ENCODE results near the gene PTOV1.

The PTOV1 gene

GRCh38 chr19:49832556-49832955 lies 18.4 kb upstream of the PTOV1 start:
- Histone ChIP-seq H3K36me3 (ENCODE audit: control insufficient read depth in 2 of 2, insufficient read depth in 1 of 2, low read length in 2 of 2) (peaks cover 6 to 93% of the 10 kb centered on the region in 2 experiments; a peak in 2 of 3 replicates), H3K4me1 (ENCODE audit: control insufficient read depth, insufficient read depth, low read length) (no peaks in the 10 kb centered on the region), H3K4me3 (ENCODE audit: low read depth, low read length) (no peak overlapping the region), H3K9me3 (ENCODE audit: control insufficient read depth, insufficient read depth, low read depth, low read length) (no peaks in the 10 kb centered on the region), H3K27ac (ENCODE audit: extremely low read depth, low read depth, low read length) (0 out of 2 replicates have a peak overlapping the region, but pooled peaks have one; percentile 49)
- ChIA-PET POLR2A (interaction anchor here (1.0 kb wide), 1 partner anchor 18 kb away, joined by 3 read pairs; the partner anchor contains the start of gene PTOV1), CTCF (interaction anchor here (1.2 kb wide), 1 partner anchor 22 kb away, joined by 3 read pairs; no protein-coding TSS in a partner anchor)
- TF ChIP-seq SP3 (tag by site-specific recombination; IDR thresholded peaks at IDR 0.05) (no peak), BCL11B (tag by site-specific recombination; IDR thresholded peaks at IDR 0.05; ENCODE audit: low read depth) (no peak), ZNF629 (tag by site-specific recombination; IDR thresholded peaks at IDR 0.05) (no peak), PRDM4 (tag by site-specific recombination; IDR thresholded peaks at IDR 0.05) (no peak), ZNF544 (tag by site-specific recombination; IDR thresholded peaks at IDR 0.05) (no peak), ZNF311 (tag by site-specific recombination; IDR thresholded peaks at IDR 0.05; ENCODE audit: borderline replicate concordance) (no peak), ZNF37A (tag by site-specific recombination; IDR thresholded peaks at IDR 0.05) (no peak), MZF1 (tag by site-specific recombination; IDR thresholded peaks at IDR 0.05; ENCODE audit: borderline replicate concordance) (no peak), ZNF645 (tag by site-specific recombination; IDR thresholded peaks at IDR 0.05) (no peak), PRDM1 (tag by site-specific recombination; IDR thresholded peaks at IDR 0.05) (no peak), BCL11A (tag by site-specific recombination; IDR thresholded peaks at IDR 0.05; ENCODE audit: low read depth) (no peak), ZNF155 (tag by site-specific recombination; IDR thresholded peaks at IDR 0.05) (no peak), ZBTB44 (tag by site-specific recombination; IDR thresholded peaks at IDR 0.05) (no peak), ZNF791 (tag by site-specific recombination; IDR thresholded peaks at IDR 0.05) (no peak), ZNF146 (tag by site-specific recombination; IDR thresholded peaks at IDR 0.05) (no peak), ZNF398 (tag by site-specific recombination; IDR thresholded peaks at IDR 0.05) (no peak), ZSCAN18 (tag by site-specific recombination; IDR thresholded peaks at IDR 0.05) (no peak), ZNF274 (IDR thresholded peaks at IDR 0.05; ENCODE audit: low read length) (no peak), ZNF274 (tag by site-specific recombination; IDR thresholded peaks at IDR 0.05; ENCODE audit: borderline replicate concordance) (no peak), ZNF521 (tag by site-specific recombination; IDR thresholded peaks at IDR 0.05) (no peak)

Measured in HEK293 (cell line).